ENCODE data around the gene MEN1. TPM values are rescaled to one million over a fixed set of nuclear protein-coding genes. Genes with fewer than 3 reads are reported as not detected.

The MEN1 gene
- total RNA-seq, 1 experiment from 2014 or later, result 46.1 TPM

GRCh38 chr11:64790205-64791095 lies 19.9 kb downstream of the MEN1 start:
- Histone ChIP-seq H3K9ac (ENCODE audit: low read length) (no peak overlapping the region), H3K9me3 (ENCODE audit: low read length) (no peaks in the 10 kb centered on the region), H3K36me3 (ENCODE audit: low read depth, low read length) (no peaks in the 10 kb centered on the region; the same call in 1 of the 2 replicates), H2AFZ (ENCODE audit: low read length) (no peak overlapping the region), H3K9me2 (replicated peaks; ENCODE audit: low read length) (no peaks in the 10 kb centered on the region), H3K4me2 (ENCODE audit: low read length) (no peak overlapping the region), H4K20me1 (ENCODE audit: low read length) (no peaks in the 10 kb centered on the region), H3K27ac (ENCODE audit: low read length) (no peak overlapping the region), H3F3A (ENCODE audit: low read length, unreplicated experiment) (no peaks in the 10 kb centered on the region), H3K79me2 (ENCODE audit: low read length) (no peaks in the 10 kb centered on the region), H3K4me3 (ENCODE audit: low read length) (no peak overlapping the region), H3K27me3 (ENCODE audit: low read length) (no peaks in the 10 kb centered on the region), H3K4me1 (ENCODE audit: insufficient read depth, low read length) (no peaks in the 10 kb centered on the region)
- TF ChIP-seq EZH2phosphoT487 (IDR thresholded peaks at IDR 0.05; ENCODE audit: borderline replicate concordance, low read length), result no peak
- TF ChIP-seq, protein P1, sequence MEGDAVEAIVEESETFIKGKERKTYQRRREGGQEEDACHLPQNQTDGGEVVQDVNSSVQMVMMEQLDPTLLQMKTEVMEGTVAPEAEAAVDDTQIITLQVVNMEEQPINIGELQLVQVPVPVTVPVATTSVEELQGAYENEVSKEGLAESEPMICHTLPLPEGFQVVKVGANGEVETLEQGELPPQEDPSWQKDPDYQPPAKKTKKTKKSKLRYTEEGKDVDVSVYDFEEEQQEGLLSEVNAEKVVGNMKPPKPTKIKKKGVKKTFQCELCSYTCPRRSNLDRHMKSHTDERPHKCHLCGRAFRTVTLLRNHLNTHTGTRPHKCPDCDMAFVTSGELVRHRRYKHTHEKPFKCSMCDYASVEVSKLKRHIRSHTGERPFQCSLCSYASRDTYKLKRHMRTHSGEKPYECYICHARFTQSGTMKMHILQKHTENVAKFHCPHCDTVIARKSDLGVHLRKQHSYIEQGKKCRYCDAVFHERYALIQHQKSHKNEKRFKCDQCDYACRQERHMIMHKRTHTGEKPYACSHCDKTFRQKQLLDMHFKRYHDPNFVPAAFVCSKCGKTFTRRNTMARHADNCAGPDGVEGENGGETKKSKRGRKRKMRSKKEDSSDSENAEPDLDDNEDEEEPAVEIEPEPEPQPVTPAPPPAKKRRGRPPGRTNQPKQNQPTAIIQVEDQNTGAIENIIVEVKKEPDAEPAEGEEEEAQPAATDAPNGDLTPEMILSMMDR (conservative IDR thresholded peaks at IDR 0.05; ENCODE audit: low read depth, low read length), result no peak
- no peak for TF ChIP-seq EZH2 (IDR thresholded peaks at IDR 0.05; ENCODE audit: low read length, unreplicated experiment)
- ATAC-seq (no peak), DNase-seq (no peak)
- POLR2A ChIA-PET (ENCODE audit: unreplicated experiment), result no interaction called here
- intact Hi-C loops (cut with micrococcal nuclease), result no loop called here
- no TSS peak for BruUV-seq (replicated peaks)
- CTCF ChIA-PET, result no interaction called here

DNA sequence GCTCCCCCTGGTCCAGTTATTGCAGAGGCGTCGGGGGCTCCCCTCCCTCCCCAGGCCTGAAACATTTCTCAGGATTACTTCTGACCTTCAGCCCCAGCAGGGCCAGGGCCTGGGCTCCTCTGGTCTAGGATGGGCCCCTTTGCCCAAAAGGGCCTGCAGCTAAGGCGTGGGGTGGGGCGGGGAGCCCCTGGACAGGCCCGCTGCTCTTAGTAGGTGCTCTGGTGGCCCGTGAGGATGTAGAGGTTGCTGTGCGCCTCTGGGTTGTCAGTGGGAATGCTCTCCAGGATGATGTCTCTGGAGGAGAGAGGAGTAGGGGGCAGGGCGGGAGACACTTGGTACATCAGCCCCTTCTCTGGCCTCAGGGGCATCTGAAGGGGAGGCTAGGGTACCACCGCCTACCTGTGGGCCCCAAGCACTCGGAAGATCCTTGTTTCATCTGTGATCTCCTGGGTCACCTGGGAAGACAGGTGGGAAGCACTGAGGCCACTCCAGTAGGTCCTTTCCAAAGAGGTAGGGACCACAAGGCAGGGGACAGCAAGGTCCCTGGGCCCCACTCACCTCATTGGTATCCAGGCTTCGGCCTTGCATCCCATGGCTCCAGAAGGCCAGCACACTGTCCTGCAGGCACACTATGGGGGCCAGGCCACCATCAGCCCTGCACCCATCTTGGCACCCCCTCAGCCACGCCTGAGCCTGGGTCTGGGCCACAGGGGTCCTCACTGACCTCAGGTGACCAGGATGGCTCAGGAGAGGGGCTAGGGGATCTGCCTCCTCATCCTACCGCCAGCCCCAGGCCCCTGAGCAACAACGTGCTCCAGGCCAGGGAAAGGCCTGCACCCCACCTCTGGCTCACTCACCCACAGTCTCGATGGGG lies 20.8 kb downstream of the MEN1 start:
- Histone ChIP-seq H3F3A (ENCODE audit: low read length, unreplicated experiment) (no peaks in the 10 kb centered on the region), H3K4me2 (ENCODE audit: low read length) (no peak overlapping the region), H2AFZ (ENCODE audit: low read length) (no peak overlapping the region), H3K9ac (ENCODE audit: low read length) (no peak overlapping the region), H3K27ac (ENCODE audit: low read length) (no peak overlapping the region), H3K9me3 (ENCODE audit: low read length) (no peaks in the 10 kb centered on the region), H3K79me2 (ENCODE audit: low read length) (no peaks in the 10 kb centered on the region), H3K9me2 (replicated peaks; ENCODE audit: low read length) (no peaks in the 10 kb centered on the region), H4K20me1 (ENCODE audit: low read length) (no peaks in the 10 kb centered on the region), H3K27me3 (ENCODE audit: low read length) (no peaks in the 10 kb centered on the region), H3K36me3 (ENCODE audit: low read depth, low read length) (no peaks in the 10 kb centered on the region; the same call in 1 of the 2 replicates), H3K4me1 (ENCODE audit: insufficient read depth, low read length) (no peaks in the 10 kb centered on the region), H3K4me3 (ENCODE audit: low read length) (no peak overlapping the region)
- ChIA-PET POLR2A (ENCODE audit: unreplicated experiment) (no interaction called here), CTCF (no interaction called here)
- ATAC-seq, result no peak
- intact Hi-C loops (cut with micrococcal nuclease), result no loop called here
- BruUV-seq (replicated peaks), result TSS peak; percentile 45
- TF ChIP-seq, protein P1 (conservative IDR thresholded peaks at IDR 0.05; ENCODE audit: low read depth, low read length), result no peak
- TF ChIP-seq EZH2 (IDR thresholded peaks at IDR 0.05; ENCODE audit: low read length, unreplicated experiment), result no peak
- no peak for DNase-seq
